HFFc6 (cell line): Measurements from ENCODE around the gene SURF2. TPM values are rescaled to one million over a fixed set of nuclear protein-coding genes. Genes with fewer than 3 reads are reported as not detected.
"Not testable (repeated sequence)": the region's sequence is repeated elsewhere in the genome, so short reads cannot be mapped to it uniquely, and the experiment has no call there.

Source experiments
- DNase-seq: peaks from one replicate; pipeline ENCODE4 v3.0.0-alpha.2; 2018
- H3K27ac Mint-ChIP-seq: 2 replicates; pipeline ENCODE4 v1.8.0; 2020; ENCODE audit warnings: mild to moderate bottlenecking, mixed read lengths
- H3K27me3 Mint-ChIP-seq: 2 replicates; pipeline ENCODE4 v1.8.0; 2021; ENCODE audit warnings: mild to moderate bottlenecking, moderate library complexity, mixed read lengths; ENCODE audit not compliant: insufficient read depth
- H3K36me3 Mint-ChIP-seq: 2 replicates; pipeline ENCODE4 v1.8.0; 2021; ENCODE audit warnings: low read depth, mixed read lengths
- H3K4me1 Mint-ChIP-seq: 2 replicates; pipeline ENCODE4 v1.8.0; 2020; ENCODE audit warnings: low read depth, mixed read lengths
- H3K4me3 Mint-ChIP-seq: 2 replicates; pipeline ENCODE4 v1.8.0; 2020; ENCODE audit warnings: mild to moderate bottlenecking, moderate library complexity, mixed read lengths
- H3K9me3 Mint-ChIP-seq: 2 replicates; pipeline ENCODE4 v1.8.0; 2020; ENCODE audit warnings: mild to moderate bottlenecking, mixed read lengths
- CTCF ChIP-seq: fragments of 200-600 bp; sonication (generic); IDR thresholded peaks from 2 replicates; pipeline ENCODE4 v1.5.0; 2021; ENCODE audit warnings: antibody characterized with exemption, mild to moderate bottlenecking
- total RNA-seq, 6 experiments: library from RNA; stranded (reverse); fragmentation: NEBNext Ultra II Directional; extraction: Animal tissue kit (Norgen Biotek cat#: 25700); gene quantifications; 2 replicates in 1 of 6; 3 replicates in 5 of 6; pipeline ENCODE4 v1.2.3, GENCODE V29; 2021

SURF2 gene
- total RNA-seq, 6 experiments from 2014 or later: 16.6 to 20.9 (median 18.2) TPM

GRCh38 chr9:133386338-133386737 lies 30.0 kb downstream of the SURF2 start:
- Mint-ChIP-seq H3K9me3 (no peaks in the 10 kb centered on the region), H3K4me3 (no peak overlapping the region), H3K27me3 (peaks cover 10% of the 10 kb centered on the region), H3K36me3 (no peaks in the 10 kb centered on the region), H3K27ac (no peak overlapping the region), H3K4me1 (0 out of 2 replicates have a peak, but pooled peaks cover 7% of the 10 kb centered on the region)
- TF ChIP-seq CTCF: no peak
- no peak for DNase-seq

- no peaks in the 10 kb centered on the region for H3K9me3 Mint-ChIP-seq
- H3K4me1 Mint-ChIP-seq: 0 out of 2 replicates have a peak, but pooled peaks cover 7% of the 10 kb centered on the region
- no peak overlapping the region for H3K27ac Mint-ChIP-seq
- DNase-seq: no peak
- no peak for TF ChIP-seq CTCF
- no peak overlapping the region for H3K4me3 Mint-ChIP-seq
- peaks cover 10% of the 10 kb centered on the region for H3K27me3 Mint-ChIP-seq
- no peaks in the 10 kb centered on the region for H3K36me3 Mint-ChIP-seq
Observed at GRCh38 chr9:133387680-133388079, 31.3 kb downstream of the SURF2 start.

GRCh38 chr9:133389025-133389557 lies 32.7 kb downstream of the SURF2 start:
- Mint-ChIP-seq H3K4me1 (0 out of 2 replicates have a peak, but pooled peaks cover 7% of the 10 kb centered on the region), H3K27me3 (peaks cover 13% of the 10 kb centered on the region), H3K27ac (no peak overlapping the region), H3K36me3 (no peaks in the 10 kb centered on the region), H3K9me3 (no peaks in the 10 kb centered on the region), H3K4me3 (no peak overlapping the region)
- no peak for DNase-seq
- TF ChIP-seq CTCF: no peak

GRCh38 chr9:133389562-133389961 lies 33.2 kb downstream of the SURF2 start:
- peaks cover 14% of the 10 kb centered on the region for H3K27me3 Mint-ChIP-seq
- H3K4me1 Mint-ChIP-seq: 0 out of 2 replicates have a peak, but pooled peaks cover 7% of the 10 kb centered on the region
- TF ChIP-seq CTCF: no peak
- no peak overlapping the region for H3K4me3 Mint-ChIP-seq
- no peak for DNase-seq
- no peaks in the 10 kb centered on the region for H3K36me3 Mint-ChIP-seq
- no peak overlapping the region for H3K27ac Mint-ChIP-seq
- H3K9me3 Mint-ChIP-seq: no peaks in the 10 kb centered on the region

GRCh38 chr9:133390713-133391112 lies 34.4 kb downstream of the SURF2 start:
- no peak for TF ChIP-seq CTCF
- H3K4me3 Mint-ChIP-seq: no peak overlapping the region
- H3K4me1 Mint-ChIP-seq: 0 out of 2 replicates have a peak, but pooled peaks cover 7% of the 10 kb centered on the region
- H3K27ac Mint-ChIP-seq: no peak overlapping the region
- peaks cover 17% of the 10 kb centered on the region for H3K27me3 Mint-ChIP-seq
- no peak for DNase-seq
- H3K9me3 Mint-ChIP-seq: no peaks in the 10 kb centered on the region
- no peaks in the 10 kb centered on the region for H3K36me3 Mint-ChIP-seq

- peaks cover 20% of the 10 kb centered on the region for H3K27me3 Mint-ChIP-seq
- H3K4me3 Mint-ChIP-seq, H3K27ac Mint-ChIP-seq, H3K9me3 Mint-ChIP-seq, H3K36me3 Mint-ChIP-seq, H3K4me1 Mint-ChIP-seq, DNase-seq: not testable (repeated sequence)
Observed at GRCh38 chr9:133391449-133391848, 35.1 kb downstream of the SURF2 start.

- H3K36me3 Mint-ChIP-seq, DNase-seq, H3K4me1 Mint-ChIP-seq, H3K27ac Mint-ChIP-seq, H3K9me3 Mint-ChIP-seq, H3K4me3 Mint-ChIP-seq: not testable (repeated sequence)
- peaks cover 27% of the 10 kb centered on the region for H3K27me3 Mint-ChIP-seq
Observed at GRCh38 chr9:133392308-133392707, 36.0 kb downstream of the SURF2 start.
